Lung (tissue), 12 donors: ENCODE measurements around the gene RARA. TPM values are rescaled to one million over a fixed set of nuclear protein-coding genes. Genes with fewer than 3 reads are reported as not detected.

Experiments used
- ATAC-seq: fragments of 200-7000 bp; cut with Tn5 transposase; one replicate; pipeline ENCODE4 v1.9.1; 2020; ENCODE audit warnings: moderate number of reproducible peaks; ENCODE audit not compliant: insufficient read depth, low FRiP score
- DNase-seq, 3 donors: peaks; one replicate each; pipeline ENCODE4 v3.0.0-alpha.2; 2013 to 2017
- H3K27ac ChIP-seq, 2 donors: one replicate each; pipeline ENCODE4 v1.5.1; 2013; ENCODE audit warnings: mild to moderate bottlenecking in 2 of 2, moderate library complexity in 2 of 2, control low read depth in 1 of 2, inconsistent platforms in 1 of 2, low read depth in 1 of 2, low read length in 1 of 2
- H3K27me3 ChIP-seq, 3 donors: one replicate each; pipeline ENCODE4 v1.5.1; 2013; ENCODE audit warnings: low read length in 2 of 3; ENCODE audit not compliant: control insufficient read depth in 3 of 3, insufficient read depth in 3 of 3
- H3K36me3 ChIP-seq, 4 donors: one replicate each; pipeline ENCODE4 v1.5.1; 2013; ENCODE audit warnings: low read length in 4 of 4, mild to moderate bottlenecking in 1 of 4, moderate library complexity in 1 of 4; ENCODE audit not compliant: control insufficient read depth in 4 of 4, insufficient read depth in 4 of 4
- H3K4me1 ChIP-seq, 5 donors: one replicate each; pipeline ENCODE4 v1.5.1; 2013; ENCODE audit warnings: low read length in 5 of 5, mild to moderate bottlenecking in 2 of 5, moderate library complexity in 1 of 5; ENCODE audit not compliant: control insufficient read depth in 5 of 5, insufficient read depth in 5 of 5
- H3K4me3 ChIP-seq: one replicate; pipeline ENCODE4 v1.5.1; 2013; ENCODE audit warnings: mild to moderate bottlenecking, control low read depth, moderate library complexity
- H3K9ac ChIP-seq, 2 donors: one replicate each; pipeline ENCODE4 v1.5.1; 2013; ENCODE audit warnings: low read length in 2 of 2, control low read depth in 1 of 2; ENCODE audit not compliant: insufficient read depth in 1 of 2
- H3K9me3 ChIP-seq, 4 donors: one replicate each; pipeline ENCODE4 v1.5.1; 2013; ENCODE audit warnings: low read length in 3 of 4, mild to moderate bottlenecking in 1 of 4, moderate library complexity in 1 of 4; ENCODE audit not compliant: control insufficient read depth in 4 of 4, insufficient read depth in 3 of 4
- CTCF ChIP-seq: IDR thresholded peaks from 2 replicates; pipeline ENCODE4 v1.5.1; 2012; ENCODE audit warnings: mild to moderate bottlenecking; ENCODE audit errors: control extremely low read depth, extremely low read depth
- WGBS, 2 donors: extraction: QIAGEN DNeasy Blood & Tissue Kit; methylation state at CpG; one replicate each; pipeline ENCODE4 v1.1.7; 2013; 5-methylcytosine and 5-hydroxymethylcytosine counted together
- polyA plus RNA-seq, 2 donors: library from polyadenylated mRNA; stranded (reverse); fragments of 200-250 nt; gene quantifications; one replicate each; pipeline ENCODE4 v1.2.1, GENCODE V29; 2013
- total RNA-seq, 2 donors: library from RNA; depleted of rRNA in 1 of 2; stranded (reverse); fragments of >200 nt in 1 of 2; gene quantifications; one replicate each; pipeline ENCODE4 v1.2.1, GENCODE V29; 2014 to 2021
- donor health status: control.
- donor health status: control.
- donor health status: Bipolar disorder and iron deficiency.
- donor health status: healthy.
- donor health status: DM: yes; HTN: yes; CAD: no.

The RARA gene
- total and polyA plus RNA-seq, 4 donors: 36.4 to 75.3 (median 50.8) TPM

DNA sequence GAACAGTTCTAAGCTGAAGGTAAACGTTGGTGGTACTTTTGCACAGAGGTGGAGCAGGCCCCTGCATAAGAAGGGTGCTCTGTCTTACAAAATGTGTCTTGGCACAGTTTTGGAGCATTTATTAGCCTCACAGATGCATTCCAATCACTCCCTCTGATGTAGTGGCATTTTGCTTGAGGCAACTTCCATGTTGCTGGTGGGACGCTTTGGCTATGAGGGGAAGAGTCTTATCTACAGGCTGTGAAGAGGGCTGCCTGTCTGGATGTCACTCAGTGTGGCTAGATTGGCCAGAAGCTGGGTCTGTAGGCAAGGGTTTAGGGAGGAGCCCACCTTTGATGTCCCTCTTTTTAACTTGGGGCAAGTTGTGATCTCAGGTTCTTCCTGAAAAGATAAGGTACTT, 2.6 kb upstream of the RARA start:
- Histone ChIP-seq H3K9ac (peak overlapping the region in 1 of 2 donors; percentile 86), H3K9me3 (no peaks in the 10 kb centered on the region), H3K36me3 (no peaks in the 10 kb centered on the region), H3K27ac (peak overlapping the region in 1 of 2 donors; percentile 82), H3K27me3 (no peaks in the 10 kb centered on the region), H3K4me3 (no peak overlapping the region), H3K4me1 (peaks cover 20 to 85% (median 50%) of the 10 kb centered on the region in 5 donors)
- ATAC-seq: no peak
- no peak for TF ChIP-seq CTCF
- 47 to 82% methylated on average over 2 of the region's 2 CpGs for WGBS, 2 donors
- DNase-seq: peak in 1 of 3 donors; percentile 35

- no peak for ATAC-seq
These were observed 1.8 kb upstream of the RARA start for GRCh38 chr17:40307001-40307730.

DNA sequence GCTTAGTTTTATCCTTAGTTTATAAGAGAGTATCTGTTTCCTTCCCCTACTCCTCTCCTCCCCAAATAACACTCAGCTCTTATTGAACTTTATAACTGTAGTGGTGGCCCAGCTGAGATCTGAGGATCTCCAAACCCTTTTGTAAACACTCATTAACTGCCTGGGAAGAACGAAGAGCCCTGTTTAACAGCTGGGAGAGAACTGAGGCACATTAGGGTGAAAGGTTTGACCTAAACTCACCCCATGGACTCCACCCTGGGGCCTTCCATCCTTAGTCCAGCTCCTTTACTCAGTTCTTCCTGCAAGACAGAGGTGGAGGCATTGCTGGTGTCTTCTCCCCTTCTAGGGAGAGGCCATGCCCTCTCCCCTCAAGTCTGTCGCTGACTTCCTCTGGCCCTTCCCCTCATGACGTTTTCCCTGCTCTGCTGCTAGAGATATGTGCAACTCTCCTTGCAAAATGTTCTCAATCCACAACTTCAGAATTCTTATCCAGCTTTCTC, 1.2 kb upstream of the RARA start:
- ATAC-seq: peak; percentile 29
- H3K9ac ChIP-seq: peak overlapping the region in 1 of 2 donors; percentile 44
- WGBS, 2 donors: 12 to 17% methylated on average over 3 of the region's 3 CpGs

More at GRCh38 chr17:40307001-40307730, 1.8 kb upstream of the RARA start:
- H3K9ac ChIP-seq: peak overlapping the region in 1 of 2 donors; percentile 86
- peaks cover 20 to 93% (median 58%) of the 10 kb centered on the region in 5 donors for H3K4me1 ChIP-seq
- H3K27ac ChIP-seq: peak overlapping the region in 1 of 2 donors; percentile 82
- no peak overlapping the region for H3K4me3 ChIP-seq
- 55 to 68% methylated on average over 10 of the region's 10 CpGs for WGBS, 2 donors
- no peaks in the 10 kb centered on the region for H3K36me3 ChIP-seq
- no peak for TF ChIP-seq CTCF
- DNase-seq: peak; percentile 92 to 99 (median 97)
- no peaks in the 10 kb centered on the region for H3K9me3 ChIP-seq
- no peaks in the 10 kb centered on the region for H3K27me3 ChIP-seq

More for the DNA sequence above, 1.2 kb upstream of the RARA start:
- TF ChIP-seq CTCF: no peak
- peak overlapping the region in 1 of 2 donors; percentile 82 for H3K27ac ChIP-seq
- DNase-seq: peak; percentile 72 to 89 (median 81)
- H3K4me3 ChIP-seq: no peak overlapping the region
- H3K4me1 ChIP-seq: peaks cover 20 to 97% (median 64%) of the 10 kb centered on the region in 5 donors
- no peaks in the 10 kb centered on the region for H3K36me3 ChIP-seq
- H3K9me3 ChIP-seq: no peaks in the 10 kb centered on the region
- H3K27me3 ChIP-seq: no peaks in the 10 kb centered on the region
